Psoas muscle (tissue), 8 donors: ENCODE results near the gene CENPE. TPM values are rescaled to one million over a fixed set of nuclear protein-coding genes. Genes with fewer than 3 reads are reported as not detected.

Experiments used
- ATAC-seq, 4 donors: fragments of 200-7000 bp; cut with Tn5 transposase; one replicate each; pipeline ENCODE4 v1.9.1; 2020; ENCODE audit warnings: moderate library complexity in 3 of 4, mild to moderate bottlenecking in 2 of 4
- DNase-seq, 2 donors: peaks; one replicate each; pipeline ENCODE4 v3.0.0-alpha.2; 2020
- H3K27ac ChIP-seq: fragments of 200-600 bp; one replicate; pipeline ENCODE4 v1.8.0; 2022
- H3K27me3 ChIP-seq, 3 donors: fragments of 200-600 bp in 1 of 3; one replicate each; pipeline versions ENCODE4 v1.6.1 to v1.8.0; 2013 to 2022; ENCODE audit warnings: low read length in 2 of 3, mild to moderate bottlenecking in 2 of 3, moderate library complexity in 1 of 3; ENCODE audit not compliant: insufficient read depth in 3 of 3
- H3K36me3 ChIP-seq, 2 donors: fragments of 200-600 bp in 1 of 2; one replicate each; pipeline versions ENCODE4 v1.6.1 to v1.8.0; 2013 to 2022; ENCODE audit warnings: low read depth in 1 of 2, mild to moderate bottlenecking in 1 of 2, moderate library complexity in 1 of 2; ENCODE audit not compliant: insufficient read depth in 1 of 2
- H3K4me1 ChIP-seq: fragments of 200-600 bp; one replicate; pipeline ENCODE4 v1.8.0; 2022
- H3K4me3 ChIP-seq: fragments of 200-600 bp; one replicate; pipeline ENCODE4 v1.8.0; 2022; ENCODE audit warnings: mild to moderate bottlenecking
- H3K9me3 ChIP-seq: fragments of 200-600 bp; one replicate; pipeline ENCODE4 v1.8.0; 2022
- CTCF ChIP-seq: fragments of 200-600 bp; IDR thresholded peaks from one replicate; pipeline ENCODE4 v1.8.0; 2022; ENCODE audit warnings: antibody characterized with exemption
- WGBS, 3 donors: extraction: QIAGEN DNeasy Blood & Tissue Kit; methylation state at CpG; one replicate each; pipeline versions ENCODE4 v1.1.6 to v1.1.7; 2013; 5-methylcytosine and 5-hydroxymethylcytosine counted together
- intact Hi-C, 2 donors: fragments of 100-400 bp; cut with DNase I; formaldehyde crosslinking; loops; one replicate each; pipeline versions ENCODE4 v1.11.0 to v1.14.2; 2022
- polyA plus RNA-seq, 3 donors: library from polyadenylated mRNA; stranded (reverse); fragments of 200-250 nt; gene quantifications; one replicate each; pipeline ENCODE4 v1.2.3, GENCODE V29; 2013
- total RNA-seq, 4 donors: library from RNA; stranded (reverse); fragmentation: NEBNext Ultra II Directional in 2 of 4; extraction: Animal tissue kit (Norgen Biotek cat#: 25700) in 2 of 4; gene quantifications; one replicate each; pipeline versions ENCODE4 v1.2.1 to v1.2.4, GENCODE V29; 2021 to 2023
- donor health status: healthy with polysubstance abuse.
- donor health status: DM: no; HTN: no; CAD: no; lungs with moderate emphysema.
- donor health status: Bipolar disorder and iron deficiency.
- donor health status: healthy.
- donor health status: DM: yes; HTN: yes; CAD: no.
- donor health status: DM: no; HTN: no; CAD: no.
- donor health status: DM: no; HTN: no; CAD: no.
- donor health status: DM: yes; HTN: yes; CAD: no.

CENPE gene
- total and polyA plus RNA-seq, 7 donors: 0.07 to 0.60 (median 0.25) TPM

- DNase-seq (no peak), ATAC-seq (no peak)
- WGBS, 3 donors: 95 to 97% (median 96%) methylated on average over 1 of the region's 1 CpG
- H3K27me3 ChIP-seq: no peaks in the 10 kb centered on the region
- H3K4me3 ChIP-seq: no peak overlapping the region
- no peaks in the 10 kb centered on the region for H3K36me3 ChIP-seq
- TF ChIP-seq CTCF: no peak
- intact Hi-C loops: no loop called here
- no peak overlapping the region for H3K27ac ChIP-seq
- no peaks in the 10 kb centered on the region for H3K4me1 ChIP-seq
- H3K9me3 ChIP-seq: no peaks in the 10 kb centered on the region
These were observed 60.7 kb downstream of the CENPE start for GRCh38 chr4:103137446-103137827.

DNA sequence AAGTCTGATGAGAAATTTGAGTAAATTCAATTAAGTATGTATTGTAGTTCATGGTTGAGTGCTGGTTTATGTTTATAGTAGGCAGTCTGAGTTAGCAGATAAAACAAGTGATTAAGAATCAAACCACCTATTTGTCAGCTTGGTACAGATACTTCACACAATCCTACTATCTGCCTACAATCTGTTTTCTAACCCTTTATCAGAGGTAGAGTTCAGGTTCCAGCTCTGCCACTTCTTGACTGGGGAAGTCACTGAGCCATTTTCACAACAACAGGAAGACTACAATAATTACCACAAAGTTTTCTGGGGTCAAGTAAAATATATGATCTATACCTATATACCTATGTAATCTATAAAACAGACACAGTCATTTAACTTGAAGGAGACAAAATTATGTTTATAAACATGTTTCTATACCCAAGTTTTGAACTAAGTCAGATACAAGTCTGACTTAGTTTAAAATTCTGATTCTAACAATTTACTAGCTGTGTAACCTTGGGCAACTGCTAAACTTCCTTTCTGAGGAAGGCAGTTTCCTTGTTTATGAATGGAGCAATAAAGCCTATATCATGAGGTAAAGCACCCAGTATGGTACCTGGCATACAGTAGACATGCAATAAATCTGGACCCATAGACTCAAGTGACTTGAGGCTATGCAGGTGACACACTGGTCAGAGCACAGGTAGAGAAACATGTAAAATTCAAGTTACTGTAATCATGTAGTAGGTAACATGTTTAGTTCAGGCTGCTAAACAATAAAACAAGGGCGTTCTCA lies 61.3 kb downstream of the CENPE start:
- H3K9me3 ChIP-seq: no peaks in the 10 kb centered on the region
- H3K36me3 ChIP-seq: no peaks in the 10 kb centered on the region
- no peak overlapping the region for H3K27ac ChIP-seq
- intact Hi-C loops: no loop called here
- 44 to 91% (median 53%) methylated on average over 1 of the region's 1 CpG for WGBS, 3 donors
- H3K4me3 ChIP-seq: no peak overlapping the region
- TF ChIP-seq CTCF: no peak
- H3K4me1 ChIP-seq: no peaks in the 10 kb centered on the region
- DNase-seq: no peak
- ATAC-seq: no peak
- H3K27me3 ChIP-seq: no peaks in the 10 kb centered on the region

GRCh38 chr4:103129174-103129573 lies 69.0 kb downstream of the CENPE start:
- DNase-seq (no peak), ATAC-seq (no peak)
- H3K36me3 ChIP-seq: no peaks in the 10 kb centered on the region
- H3K27me3 ChIP-seq: no peaks in the 10 kb centered on the region
- H3K27ac ChIP-seq: no peak overlapping the region
- intact Hi-C loops: no loop called here
- no peak overlapping the region for H3K4me3 ChIP-seq
- H3K4me1 ChIP-seq: no peaks in the 10 kb centered on the region
- H3K9me3 ChIP-seq: no peaks in the 10 kb centered on the region
- WGBS, 3 donors: 91 to 98% (median 93%) methylated on average over 8 of the region's 8 CpGs
- no peak for TF ChIP-seq CTCF

DNA sequence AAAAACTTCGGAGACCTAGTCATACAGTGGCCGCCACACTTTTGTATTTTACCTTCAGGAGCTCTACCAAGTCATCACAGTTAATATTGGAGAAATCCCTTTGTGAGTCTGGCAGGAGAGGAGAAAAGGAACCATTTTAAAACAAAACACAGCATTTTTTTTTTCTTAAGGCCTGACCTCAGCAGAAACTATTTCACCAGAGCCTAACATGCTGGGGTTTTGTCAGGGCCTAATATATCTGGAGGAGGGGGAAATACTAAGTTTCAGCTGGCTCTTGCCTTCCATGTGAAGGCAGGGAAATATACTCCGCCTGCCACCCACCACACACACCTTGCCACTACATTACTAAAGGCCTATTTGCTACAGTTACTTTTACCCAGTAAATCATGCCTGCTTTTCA lies 72.0 kb downstream of the CENPE start:
- 96 to 99% (median 96%) methylated on average over 3 of the region's 3 CpGs for WGBS, 3 donors
- Histone ChIP-seq H3K36me3 (no peaks in the 10 kb centered on the region), H3K4me3 (no peak overlapping the region), H3K4me1 (no peaks in the 10 kb centered on the region), H3K9me3 (no peaks in the 10 kb centered on the region), H3K27ac (no peak overlapping the region), H3K27me3 (no peaks in the 10 kb centered on the region)
- intact Hi-C loops: no loop called here
- no peak for ATAC-seq
- TF ChIP-seq CTCF: no peak
- DNase-seq: no peak

GRCh38 chr4:103123114-103123513 lies 75.0 kb downstream of the CENPE start:
- intact Hi-C loops: no loop called here
- H3K4me1 ChIP-seq: no peaks in the 10 kb centered on the region
- H3K4me3 ChIP-seq: no peak overlapping the region
- no peaks in the 10 kb centered on the region for H3K36me3 ChIP-seq
- H3K27ac ChIP-seq: no peak overlapping the region
- no peak for TF ChIP-seq CTCF
- no peak for ATAC-seq
- H3K9me3 ChIP-seq: no peaks in the 10 kb centered on the region
- no peaks in the 10 kb centered on the region for H3K27me3 ChIP-seq
- no peak for DNase-seq
- 73 to 93% (median 78%) methylated on average over 3 of the region's 3 CpGs for WGBS, 3 donors
